Measurements from ENCODE around the gene WDFY4. TPM values are rescaled to one million over a fixed set of nuclear protein-coding genes. Genes with fewer than 3 reads are reported as not detected.

The WDFY4 gene
- total RNA-seq, 3 donors from 2014 or later: 0.53 to 3.9 (median 0.89) TPM

DNA sequence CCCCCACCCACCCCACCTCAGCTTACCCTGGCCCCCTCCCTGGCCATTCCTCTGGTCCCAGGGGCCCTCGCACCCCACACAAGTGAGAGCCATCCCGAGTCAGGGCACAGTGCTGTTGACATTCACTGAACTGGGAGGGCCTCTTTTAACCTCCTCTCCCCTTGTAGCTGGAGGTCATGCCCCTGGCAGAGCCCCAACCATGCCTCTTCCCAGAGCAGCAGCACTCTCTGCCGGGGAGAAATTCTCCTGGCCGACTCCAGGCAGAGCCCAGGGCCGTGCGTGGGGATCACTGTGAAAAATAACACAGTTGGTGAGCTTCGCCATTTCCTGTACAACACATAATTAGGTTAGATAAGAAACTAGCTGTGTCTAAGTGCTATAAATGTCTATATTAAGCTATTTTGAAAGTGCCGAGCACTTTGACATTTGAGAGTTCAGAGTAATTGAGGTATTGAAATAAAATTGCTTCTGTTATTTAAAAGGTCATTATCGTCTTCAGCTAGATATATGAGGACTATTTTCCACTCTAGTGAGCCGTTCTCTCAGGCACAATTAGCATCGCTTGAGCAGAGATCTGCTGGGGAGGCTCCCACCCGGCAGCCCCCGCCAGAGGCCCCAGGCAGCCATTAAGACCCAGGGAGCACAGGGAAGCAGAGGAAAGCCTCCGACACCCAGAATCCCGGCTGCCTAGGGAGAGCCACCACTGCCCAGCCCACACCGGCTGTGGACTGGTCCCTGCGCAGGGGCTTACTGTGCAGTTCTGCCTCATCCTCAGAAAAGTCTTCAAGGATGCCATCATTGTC is 317.4 kb downstream of the WDFY4 start:
- Mint-ChIP-seq H3K4me3 (no peak overlapping the region), H3K27me3 (ENCODE audit: low read depth) (peaks cover 1% of the 10 kb centered on the region), H3K4me1 (ENCODE audit: low read depth) (no peaks in the 10 kb centered on the region), H3K9me3 (no peaks in the 10 kb centered on the region), H3K36me3 (ENCODE audit: insufficient read depth) (no peaks in the 10 kb centered on the region)
- DNase-seq (no peak), ATAC-seq (no peak)

DNA sequence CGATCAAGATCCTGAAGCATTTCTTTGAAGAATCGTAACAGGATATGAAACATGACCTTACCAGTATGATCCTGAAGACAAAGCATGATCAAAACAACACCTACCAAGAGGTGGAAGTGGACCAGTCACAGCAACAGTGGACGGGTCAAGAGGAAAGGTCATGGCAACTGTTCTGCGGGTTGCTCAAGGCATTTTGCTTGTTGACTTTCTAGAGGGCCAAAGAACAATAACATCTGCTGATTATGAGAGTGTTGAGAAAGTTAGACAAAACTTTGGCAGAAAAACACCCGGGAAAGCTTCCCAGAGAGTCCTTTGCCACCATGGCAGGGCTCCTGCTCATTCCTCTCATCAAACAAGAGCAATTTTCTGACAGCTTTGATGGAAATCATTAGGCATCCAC is 320.6 kb downstream of the WDFY4 start:
- Mint-ChIP-seq H3K27me3 (ENCODE audit: low read depth) (peaks cover 1% of the 10 kb centered on the region), H3K9me3 (no peaks in the 10 kb centered on the region), H3K36me3 (ENCODE audit: insufficient read depth) (no peaks in the 10 kb centered on the region), H3K4me3 (no peak overlapping the region), H3K4me1 (ENCODE audit: low read depth) (no peaks in the 10 kb centered on the region)
- ATAC-seq (no peak), DNase-seq (no peak)

DNA sequence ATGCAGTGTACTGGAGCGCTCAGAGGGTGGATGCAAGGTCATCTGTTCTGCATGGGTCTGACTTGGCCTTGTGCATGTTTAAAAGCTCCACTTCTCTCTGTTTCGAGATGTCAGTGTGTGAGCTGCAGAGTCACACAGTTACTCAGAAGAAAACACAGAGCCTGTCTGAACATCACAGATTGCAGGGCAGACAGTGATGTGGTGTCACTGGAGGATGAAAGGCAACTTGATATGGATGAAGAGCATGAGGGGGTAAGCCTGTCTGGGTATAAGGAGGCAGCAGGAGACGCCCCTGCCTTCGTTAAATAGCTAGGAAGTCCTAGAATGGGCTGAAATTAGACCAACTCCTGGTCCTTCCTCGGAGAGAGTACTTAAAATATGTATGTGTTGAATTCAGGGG is 322.5 kb downstream of the WDFY4 start:
- Mint-ChIP-seq H3K9me3 (no peaks in the 10 kb centered on the region), H3K4me1 (ENCODE audit: low read depth) (no peaks in the 10 kb centered on the region), H3K27me3 (ENCODE audit: low read depth) (no peaks in the 10 kb centered on the region), H3K4me3 (no peak overlapping the region), H3K36me3 (ENCODE audit: insufficient read depth) (no peaks in the 10 kb centered on the region)
- ATAC-seq: no peak
- no peak for DNase-seq

DNA sequence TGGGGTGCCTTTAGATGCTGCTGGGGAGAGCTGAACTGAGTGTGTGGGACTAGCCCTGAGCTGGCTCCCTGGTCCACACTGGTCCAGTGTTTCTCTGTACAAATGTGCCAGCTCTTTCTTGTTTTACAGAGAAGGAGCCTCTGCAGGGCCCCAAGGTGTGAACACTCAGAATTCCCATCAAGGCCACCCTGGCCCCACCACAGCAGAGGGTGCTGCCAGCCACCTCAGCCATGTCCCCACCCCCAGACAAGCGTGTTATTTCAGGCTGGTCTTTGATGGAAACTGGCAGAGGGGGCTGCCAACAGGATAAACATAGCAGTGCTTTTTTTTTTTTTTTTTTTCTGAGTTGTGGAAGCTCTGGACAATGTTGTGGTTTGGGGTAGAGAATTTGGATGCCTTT is 323.4 kb downstream of the WDFY4 start:
- no peaks in the 10 kb centered on the region for H3K4me1 Mint-ChIP-seq (ENCODE audit: low read depth)
- DNase-seq (no peak), ATAC-seq (no peak)
- H3K36me3 Mint-ChIP-seq (ENCODE audit: insufficient read depth): no peaks in the 10 kb centered on the region
- no peaks in the 10 kb centered on the region for H3K9me3 Mint-ChIP-seq
- no peaks in the 10 kb centered on the region for H3K27me3 Mint-ChIP-seq (ENCODE audit: low read depth)
- H3K4me3 Mint-ChIP-seq: no peak overlapping the region

DNA sequence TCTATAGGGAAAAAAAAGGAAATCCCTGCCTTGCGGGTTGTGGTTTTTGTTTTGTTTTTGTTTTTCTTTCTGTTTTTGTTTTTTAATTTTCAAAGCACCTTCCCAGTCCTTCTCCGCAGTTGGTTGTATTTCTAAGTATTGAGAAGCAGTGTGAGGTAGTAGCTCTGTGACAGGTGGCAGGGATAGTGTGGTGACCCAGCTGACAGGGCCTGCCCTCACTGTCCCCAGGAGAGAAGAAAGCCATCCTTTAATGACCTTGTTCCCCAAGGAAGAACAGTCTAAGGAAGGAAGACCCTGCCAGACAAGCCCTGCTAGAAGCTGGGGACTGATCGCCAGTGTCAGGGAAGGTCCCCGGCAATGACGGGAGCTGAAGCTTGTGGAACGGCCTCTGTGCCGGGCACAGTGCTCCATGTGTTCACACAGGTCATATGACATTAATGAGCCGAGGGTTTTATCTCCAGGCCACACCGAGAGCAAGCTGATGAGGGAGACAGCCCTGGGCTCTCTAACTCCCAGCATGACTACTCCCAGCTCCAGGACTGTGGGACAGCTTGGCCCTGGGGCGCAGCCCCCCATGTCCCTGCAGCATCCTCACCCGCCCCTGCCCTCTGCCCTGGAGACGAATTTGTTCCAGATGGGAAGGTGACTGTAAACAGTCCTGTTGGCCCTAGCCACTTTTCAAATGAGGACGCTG is 324.0 kb downstream of the WDFY4 start:
- Mint-ChIP-seq H3K4me3 (no peak overlapping the region), H3K9me3 (no peaks in the 10 kb centered on the region), H3K4me1 (ENCODE audit: low read depth) (no peaks in the 10 kb centered on the region), H3K27me3 (ENCODE audit: low read depth) (no peaks in the 10 kb centered on the region), H3K36me3 (ENCODE audit: insufficient read depth) (no peaks in the 10 kb centered on the region)
- DNase-seq (no peak), ATAC-seq (no peak)

DNA sequence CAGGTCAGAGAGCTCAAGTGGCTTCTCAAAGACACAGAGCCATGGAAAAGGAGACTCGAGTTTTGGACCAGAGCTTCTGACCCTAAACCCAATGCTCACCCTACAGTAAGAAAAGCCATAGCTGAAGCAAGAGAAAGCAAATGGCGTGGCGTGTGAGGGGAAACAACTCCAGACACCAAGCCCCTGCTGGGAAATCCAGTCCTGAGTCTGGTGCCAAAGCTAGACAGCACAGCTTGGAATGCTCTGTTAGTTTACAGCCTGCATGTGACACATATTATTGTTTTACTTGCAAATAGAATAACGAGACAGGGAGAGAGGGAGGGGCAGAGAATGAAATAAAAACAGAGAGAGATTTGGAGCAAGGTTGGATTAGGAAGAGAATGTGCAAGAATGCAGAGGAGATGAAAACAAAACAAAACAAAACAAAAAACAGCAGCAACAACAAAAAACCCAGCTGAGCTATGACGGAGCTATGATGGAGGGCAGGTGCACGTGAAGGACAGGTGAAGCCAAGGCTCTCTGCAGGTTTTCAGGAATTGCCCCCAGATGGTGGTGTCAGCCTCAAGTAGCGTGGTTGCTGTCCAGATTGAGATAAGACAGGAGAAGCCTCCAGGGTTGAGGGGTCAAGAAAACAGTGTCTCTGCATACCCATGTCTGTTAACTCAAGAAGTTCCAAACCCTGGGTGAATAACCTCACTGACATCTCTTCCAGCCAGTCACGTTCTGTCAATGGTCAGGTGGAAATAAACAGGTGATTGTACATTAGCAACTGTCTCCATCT is 324.7 kb downstream of the WDFY4 start:
- H3K9me3 Mint-ChIP-seq: no peaks in the 10 kb centered on the region
- ATAC-seq: no peak
- H3K4me3 Mint-ChIP-seq: no peak overlapping the region
- no peaks in the 10 kb centered on the region for H3K27me3 Mint-ChIP-seq (ENCODE audit: low read depth)
- H3K36me3 Mint-ChIP-seq (ENCODE audit: insufficient read depth): no peaks in the 10 kb centered on the region
- no peak for DNase-seq
- H3K4me1 Mint-ChIP-seq (ENCODE audit: low read depth): no peaks in the 10 kb centered on the region

DNA sequence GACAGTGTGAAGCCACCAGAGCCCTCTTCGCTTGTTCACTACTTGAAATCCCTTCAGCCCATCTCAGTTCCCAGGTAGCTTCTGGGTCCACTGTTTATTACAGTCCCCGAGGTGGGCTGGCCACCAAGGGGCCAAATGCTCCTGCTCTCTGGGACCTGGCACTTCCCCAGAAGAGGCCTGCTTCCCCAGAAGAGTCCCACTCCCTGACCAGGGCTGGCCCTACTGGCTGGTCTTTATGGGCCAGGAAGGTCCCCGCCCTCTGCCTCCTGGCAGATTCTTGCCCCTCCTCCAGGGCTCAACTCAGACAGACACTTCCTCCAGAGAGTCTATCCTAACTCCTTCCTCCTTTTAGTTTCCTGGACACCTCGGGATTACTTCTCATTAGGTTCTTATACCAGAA is 325.6 kb downstream of the WDFY4 start:
- no peaks in the 10 kb centered on the region for H3K4me1 Mint-ChIP-seq (ENCODE audit: low read depth)
- no peaks in the 10 kb centered on the region for H3K9me3 Mint-ChIP-seq
- DNase-seq (no peak), ATAC-seq (no peak)
- peaks cover 5% of the 10 kb centered on the region for H3K27me3 Mint-ChIP-seq (ENCODE audit: low read depth)
- no peak overlapping the region for H3K4me3 Mint-ChIP-seq
- no peaks in the 10 kb centered on the region for H3K36me3 Mint-ChIP-seq (ENCODE audit: insufficient read depth)

DNA sequence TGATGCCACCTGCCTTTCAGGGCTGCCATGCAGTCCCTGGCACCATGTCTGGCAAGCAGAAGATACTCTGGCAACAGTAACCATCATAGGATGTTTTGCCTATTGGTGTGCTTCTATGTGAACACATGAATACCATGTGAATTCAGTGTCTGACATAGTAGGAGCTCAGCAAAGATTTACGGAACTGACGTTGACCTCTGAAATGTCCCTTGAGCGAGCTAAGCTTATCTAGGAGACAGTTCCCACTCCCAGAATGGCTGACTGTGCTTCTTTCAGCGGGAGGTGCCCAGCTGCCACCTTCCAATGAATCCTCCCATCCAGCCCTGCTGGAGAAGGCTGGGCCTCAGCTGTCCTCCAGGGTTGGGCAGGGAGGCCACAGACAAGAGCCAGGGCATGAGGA is 326.2 kb downstream of the WDFY4 start:
- DNase-seq: no peak
- Mint-ChIP-seq H3K4me3 (no peak overlapping the region), H3K9me3 (no peaks in the 10 kb centered on the region), H3K27me3 (ENCODE audit: low read depth) (peaks cover 6% of the 10 kb centered on the region), H3K36me3 (ENCODE audit: insufficient read depth) (no peaks in the 10 kb centered on the region), H3K4me1 (ENCODE audit: low read depth) (no peaks in the 10 kb centered on the region)
- no peak for ATAC-seq

DNA sequence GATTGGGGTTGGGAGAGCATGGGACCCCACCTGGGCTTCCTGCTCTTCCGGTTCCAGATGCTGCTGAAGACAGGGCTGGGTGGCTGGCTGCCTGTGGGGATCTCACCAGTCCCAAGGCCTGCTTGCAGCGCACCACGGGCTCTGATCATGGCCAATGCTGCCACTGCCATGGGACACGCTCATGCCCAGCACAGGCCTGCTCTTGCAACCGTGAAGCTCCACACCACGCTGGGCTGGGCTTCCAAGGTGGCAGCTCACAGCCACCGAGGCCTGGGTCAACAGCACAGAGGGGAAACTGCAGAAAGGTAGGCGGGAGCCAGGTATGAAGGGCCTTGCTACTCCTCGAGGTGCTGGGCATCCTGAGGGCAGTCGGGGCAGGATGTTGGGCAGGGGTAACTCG is 327.1 kb downstream of the WDFY4 start:
- no peak for ATAC-seq
- no peaks in the 10 kb centered on the region for H3K9me3 Mint-ChIP-seq

DNA sequence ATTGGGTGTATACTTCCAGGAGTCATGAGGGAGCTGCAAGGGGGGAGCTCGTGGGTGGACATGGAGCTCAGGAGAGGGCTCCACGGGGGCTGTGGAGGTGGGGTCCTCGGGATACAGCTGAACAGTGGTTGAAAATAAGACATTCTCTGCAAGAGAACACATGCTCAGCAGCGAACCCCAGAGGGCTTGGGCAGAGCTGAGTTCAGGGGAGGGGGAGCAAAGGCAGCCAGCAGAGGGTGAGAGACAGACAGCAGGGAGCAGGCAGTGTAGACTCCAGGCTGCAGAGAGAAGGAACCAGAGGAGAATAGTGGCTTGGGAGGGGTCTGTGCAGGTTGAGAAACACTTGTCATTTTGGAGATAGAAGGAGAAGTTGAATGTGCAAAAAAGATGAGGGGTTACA is 327.9 kb downstream of the WDFY4 start:
- no peak for ATAC-seq
- H3K9me3 Mint-ChIP-seq: no peaks in the 10 kb centered on the region

More for the DNA sequence above, 327.1 kb downstream of the WDFY4 start:
- DNase-seq: no peak
- no peak overlapping the region for H3K4me3 Mint-ChIP-seq
- H3K36me3 Mint-ChIP-seq (ENCODE audit: insufficient read depth): no peaks in the 10 kb centered on the region
- H3K4me1 Mint-ChIP-seq (ENCODE audit: low read depth): no peaks in the 10 kb centered on the region
- H3K27me3 Mint-ChIP-seq (ENCODE audit: low read depth): peaks cover 9% of the 10 kb centered on the region

DNA sequence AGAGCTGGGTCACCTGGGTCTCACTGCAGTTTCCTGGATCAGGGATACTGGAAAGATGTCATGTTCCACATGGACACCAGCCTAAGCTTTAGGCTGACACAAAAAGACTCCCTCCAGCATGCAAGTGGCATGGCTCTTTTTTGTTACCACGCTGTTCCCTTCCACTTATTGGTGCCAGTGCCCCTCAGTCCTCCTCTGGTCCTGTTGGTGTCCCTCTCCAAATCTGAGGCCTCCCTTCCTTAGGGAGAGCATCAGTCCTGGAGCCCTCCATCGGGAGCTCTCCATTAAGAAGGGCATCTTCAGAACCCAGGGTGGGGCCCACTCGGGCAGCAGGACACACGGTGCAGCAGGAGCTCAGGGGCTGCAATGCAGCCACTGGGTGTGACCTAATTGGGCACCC is 331.0 kb downstream of the WDFY4 start:
- Mint-ChIP-seq H3K4me1 (ENCODE audit: low read depth) (no peaks in the 10 kb centered on the region), H3K36me3 (ENCODE audit: insufficient read depth) (no peaks in the 10 kb centered on the region), H3K27me3 (ENCODE audit: low read depth) (peaks cover 11% of the 10 kb centered on the region), H3K4me3 (no peak overlapping the region), H3K9me3 (no peaks in the 10 kb centered on the region)
- ATAC-seq (no peak), DNase-seq (no peak)

More for the DNA sequence above, 327.9 kb downstream of the WDFY4 start:
- no peaks in the 10 kb centered on the region for H3K36me3 Mint-ChIP-seq (ENCODE audit: insufficient read depth)
- H3K27me3 Mint-ChIP-seq (ENCODE audit: low read depth): peaks cover 9% of the 10 kb centered on the region
- H3K4me1 Mint-ChIP-seq (ENCODE audit: low read depth): no peaks in the 10 kb centered on the region
- no peak for DNase-seq
- H3K4me3 Mint-ChIP-seq: no peak overlapping the region

DNA sequence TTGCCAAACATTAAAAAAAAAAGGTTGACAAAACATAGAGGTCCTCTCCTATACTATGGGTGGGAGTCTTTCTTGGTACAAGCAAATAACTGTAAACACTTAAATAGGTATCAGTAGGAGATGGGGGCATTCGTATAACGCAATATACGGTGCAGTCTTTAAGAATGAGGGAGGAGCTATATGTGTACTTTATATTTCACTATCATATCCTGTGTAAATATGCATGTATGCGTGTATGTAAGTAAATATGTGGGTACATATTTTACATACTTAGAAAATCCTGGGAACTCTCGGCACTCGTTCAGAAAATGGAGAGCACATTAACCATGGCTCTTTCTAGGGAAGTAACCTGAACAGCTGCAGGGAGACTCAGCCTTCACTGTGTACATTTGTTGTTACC is 337.0 kb downstream of the WDFY4 start:
- ATAC-seq (no peak), DNase-seq (no peak)
- H3K27me3 Mint-ChIP-seq (ENCODE audit: low read depth): peaks cover 3% of the 10 kb centered on the region
- H3K36me3 Mint-ChIP-seq (ENCODE audit: insufficient read depth): no peaks in the 10 kb centered on the region
- H3K9me3 Mint-ChIP-seq: no peaks in the 10 kb centered on the region
- H3K4me3 Mint-ChIP-seq: no peak overlapping the region
- H3K4me1 Mint-ChIP-seq (ENCODE audit: low read depth): no peaks in the 10 kb centered on the region

DNA sequence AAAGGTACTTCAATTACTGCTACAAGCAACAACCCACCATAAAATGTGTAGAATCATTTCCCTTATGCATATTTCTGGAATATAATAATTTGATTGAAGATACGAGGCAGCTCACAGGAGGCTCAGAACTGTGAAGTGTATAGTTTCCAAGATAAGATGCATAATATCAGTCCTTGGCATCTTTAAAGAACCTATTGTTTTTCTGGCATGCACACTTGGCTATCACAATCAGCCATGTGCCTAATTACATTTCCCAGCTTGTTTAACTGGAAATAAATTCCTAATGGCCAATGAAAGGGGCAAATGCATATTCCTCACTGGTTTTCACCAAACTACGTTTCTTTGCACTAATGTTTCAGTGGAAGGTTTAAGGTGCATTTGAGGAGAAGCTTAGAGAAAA is 338.4 kb downstream of the WDFY4 start:
- no peak for DNase-seq
- H3K36me3 Mint-ChIP-seq (ENCODE audit: insufficient read depth): no peaks in the 10 kb centered on the region
- no peaks in the 10 kb centered on the region for H3K9me3 Mint-ChIP-seq
- H3K4me3 Mint-ChIP-seq: no peak overlapping the region
- ATAC-seq: no peak
- H3K4me1 Mint-ChIP-seq (ENCODE audit: low read depth): no peaks in the 10 kb centered on the region
- H3K27me3 Mint-ChIP-seq (ENCODE audit: low read depth): peaks cover 3% of the 10 kb centered on the region

DNA sequence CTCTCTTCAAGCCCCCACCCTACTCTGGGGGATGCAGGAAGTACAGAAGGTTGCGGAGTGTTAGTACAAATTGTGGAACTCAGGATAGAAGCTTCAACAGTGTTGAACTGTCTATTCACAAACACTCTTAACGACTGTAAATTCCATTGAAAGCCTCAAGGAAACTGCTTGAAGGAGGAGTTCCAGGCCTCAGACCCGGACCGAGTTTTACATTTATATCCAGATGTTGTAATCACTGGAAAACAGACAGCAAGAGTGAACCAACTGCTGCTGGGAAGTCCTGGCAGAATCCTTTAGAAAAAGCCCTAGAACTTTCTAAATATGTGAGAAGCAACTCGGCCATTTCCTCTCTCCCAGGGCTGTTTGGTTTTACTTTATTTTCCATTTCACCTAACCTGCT is 339.1 kb downstream of the WDFY4 start:
- Mint-ChIP-seq H3K4me3 (no peak overlapping the region), H3K27me3 (ENCODE audit: low read depth) (peaks cover 3% of the 10 kb centered on the region), H3K36me3 (ENCODE audit: insufficient read depth) (no peaks in the 10 kb centered on the region), H3K9me3 (no peaks in the 10 kb centered on the region), H3K4me1 (ENCODE audit: low read depth) (no peaks in the 10 kb centered on the region)
- ATAC-seq (no peak), DNase-seq (no peak)

Data from activated T-cell treated with anti-CD3 and anti-CD28 coated beads, Interleukin-2, amount 50 U/mL, for 4 hours (primary cell).